GM21528 (cell line): ENCODE data around the gene TMBIM6.
"Not testable (repeated sequence)": the region's sequence is repeated elsewhere in the genome, so short reads cannot be mapped to it uniquely, and the experiment has no call there.

ENCODE experiments used
- ATAC-seq: cut with Tn5 transposase; IDR thresholded peaks from one replicate; pipeline ENCODE4 v1.9.1; 2021; ENCODE audit warnings: mild to moderate bottlenecking, moderate library complexity; ENCODE audit not compliant: unreplicated experiment, low FRiP score

Gene TMBIM6, protein sequence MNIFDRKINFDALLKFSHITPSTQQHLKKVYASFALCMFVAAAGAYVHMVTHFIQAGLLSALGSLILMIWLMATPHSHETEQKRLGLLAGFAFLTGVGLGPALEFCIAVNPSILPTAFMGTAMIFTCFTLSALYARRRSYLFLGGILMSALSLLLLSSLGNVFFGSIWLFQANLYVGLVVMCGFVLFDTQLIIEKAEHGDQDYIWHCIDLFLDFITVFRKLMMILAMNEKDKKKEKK

DNA sequence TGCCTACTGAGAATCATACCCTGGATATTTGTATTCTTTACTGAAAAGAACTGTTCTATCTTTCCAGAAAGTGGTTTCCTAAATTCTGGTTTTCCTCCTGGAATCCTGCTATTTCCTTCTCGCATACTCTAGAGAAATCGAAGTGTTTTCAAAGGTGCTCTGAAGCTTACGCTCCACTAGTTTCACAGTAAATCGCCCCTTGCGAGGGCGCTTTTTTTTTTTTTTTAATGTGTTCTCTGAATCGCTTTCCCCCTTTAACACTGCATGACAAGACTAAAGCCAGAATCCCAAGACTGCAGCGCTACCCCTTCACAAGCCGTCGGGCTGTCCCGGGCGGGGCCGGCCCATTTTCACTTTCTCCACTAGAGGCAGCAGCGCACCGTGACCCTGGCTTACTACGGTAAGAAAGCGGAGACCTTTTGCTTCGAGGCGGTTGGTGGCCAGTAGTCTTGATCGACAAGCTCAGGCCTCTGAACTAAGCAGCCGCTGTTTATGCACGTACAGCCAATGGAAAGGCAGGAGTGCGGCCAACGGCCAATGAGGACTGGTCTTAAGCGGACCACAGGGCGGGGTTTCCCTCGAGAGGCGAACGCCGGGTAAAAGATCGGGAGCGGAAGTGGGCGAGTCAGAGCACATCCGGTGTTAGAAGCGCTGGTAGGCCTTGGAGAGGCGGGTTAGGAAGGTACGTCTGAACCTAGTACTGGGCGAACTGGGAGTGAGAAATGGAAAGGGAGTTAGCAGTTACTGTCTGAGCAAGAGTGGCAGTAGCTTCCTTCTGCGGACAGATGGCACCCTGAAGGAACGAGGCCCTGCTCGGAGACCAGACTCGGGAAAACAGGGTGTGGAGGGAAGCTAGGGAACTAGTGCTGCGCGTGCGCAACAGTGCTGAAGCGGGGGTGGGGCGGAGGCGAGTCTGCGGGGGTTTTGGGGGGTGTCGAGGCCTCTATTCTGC is at the start of gene TMBIM6:
TMBIM6 (plus strand) TSS at position 628 of the 952 bp plus-strand sequence. CDS start 10,937 bp downstream, outside the sequence.
- ATAC-seq = peak; percentile 94

DNA sequence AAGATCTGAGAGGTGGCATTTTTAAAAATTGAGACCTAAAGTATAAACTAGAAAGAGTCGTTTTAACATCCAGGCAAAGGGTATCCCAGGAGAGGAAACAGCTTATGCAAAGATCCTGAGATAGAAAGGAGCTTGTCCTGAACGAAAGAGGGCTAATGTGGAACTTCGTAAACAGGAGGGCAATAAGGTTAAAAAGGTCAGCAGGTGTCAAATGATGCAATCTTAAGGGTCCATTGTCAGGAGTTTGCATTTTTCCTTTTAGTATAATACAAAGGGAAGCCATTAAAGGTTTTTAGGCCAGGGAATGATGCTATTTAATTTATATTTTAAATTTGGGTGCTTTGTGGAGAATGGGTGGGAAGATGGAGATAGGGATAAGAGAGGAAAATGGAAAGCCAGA is 48.5 kb upstream of the TMBIM6 start:
- ATAC-seq = no peak

DNA sequence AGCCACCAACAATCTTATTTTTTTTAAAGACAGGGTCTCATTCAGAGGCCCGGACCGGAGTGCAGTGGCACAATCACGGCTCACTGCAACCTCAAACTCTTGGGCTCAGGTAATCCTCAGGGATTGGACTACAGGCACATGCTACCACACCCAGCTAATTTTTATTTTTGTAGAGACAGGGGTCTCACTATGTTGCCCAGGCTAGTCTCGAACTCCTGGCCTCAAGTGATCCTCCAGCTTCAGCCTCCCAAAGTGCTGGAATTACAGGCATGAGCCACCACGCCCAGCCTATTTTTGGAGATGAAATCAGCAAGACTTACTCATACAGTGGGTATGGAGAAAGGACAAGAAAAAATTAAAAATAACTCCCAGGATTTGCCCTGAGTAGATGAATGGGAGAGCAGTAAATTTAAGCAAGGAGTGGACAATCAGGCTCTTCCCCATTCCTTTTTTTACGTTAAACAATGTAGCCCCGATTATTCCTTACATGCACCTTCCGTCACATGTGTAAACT is 47.4 kb upstream of the TMBIM6 start:
- ATAC-seq = no peak

DNA sequence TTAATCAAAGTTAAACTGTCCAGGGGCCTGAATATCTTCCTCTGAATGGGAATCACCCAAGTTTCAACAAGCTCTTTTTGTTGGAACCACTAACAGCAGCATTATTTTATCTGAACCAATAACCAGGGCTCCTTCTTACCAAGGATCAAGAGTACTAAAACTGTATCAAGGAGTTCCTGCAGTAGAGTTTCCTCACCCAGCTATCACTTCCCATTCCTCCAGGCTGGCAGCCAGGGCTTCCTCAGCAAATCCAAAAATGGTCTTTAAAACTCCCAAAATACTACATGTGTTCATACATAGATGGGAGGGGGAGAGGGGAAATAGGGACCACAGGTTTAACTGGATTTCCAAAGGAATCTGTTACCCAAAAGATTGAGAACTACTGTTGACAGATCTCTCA is 44.6 kb upstream of the TMBIM6 start:
- no peak for ATAC-seq

DNA sequence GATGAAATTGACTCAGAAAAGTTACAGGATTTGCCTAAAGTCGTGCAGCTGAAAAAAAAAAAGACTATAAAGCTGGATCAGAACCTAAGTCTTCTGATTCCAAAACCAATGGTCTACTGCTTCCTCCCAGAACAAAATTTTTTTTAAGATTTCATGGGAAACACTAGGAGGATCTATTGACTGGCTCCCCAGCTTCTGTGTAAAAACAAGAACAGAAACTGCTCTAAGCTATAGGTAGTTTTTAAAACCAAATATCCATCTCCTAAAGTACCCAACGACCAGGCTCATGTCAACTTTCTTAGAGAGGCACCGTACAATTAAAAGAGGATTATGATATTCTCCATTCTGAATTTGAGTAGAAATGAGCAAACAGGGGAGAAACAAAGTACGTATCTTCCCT is 43.5 kb upstream of the TMBIM6 start:
- ATAC-seq = no peak

DNA sequence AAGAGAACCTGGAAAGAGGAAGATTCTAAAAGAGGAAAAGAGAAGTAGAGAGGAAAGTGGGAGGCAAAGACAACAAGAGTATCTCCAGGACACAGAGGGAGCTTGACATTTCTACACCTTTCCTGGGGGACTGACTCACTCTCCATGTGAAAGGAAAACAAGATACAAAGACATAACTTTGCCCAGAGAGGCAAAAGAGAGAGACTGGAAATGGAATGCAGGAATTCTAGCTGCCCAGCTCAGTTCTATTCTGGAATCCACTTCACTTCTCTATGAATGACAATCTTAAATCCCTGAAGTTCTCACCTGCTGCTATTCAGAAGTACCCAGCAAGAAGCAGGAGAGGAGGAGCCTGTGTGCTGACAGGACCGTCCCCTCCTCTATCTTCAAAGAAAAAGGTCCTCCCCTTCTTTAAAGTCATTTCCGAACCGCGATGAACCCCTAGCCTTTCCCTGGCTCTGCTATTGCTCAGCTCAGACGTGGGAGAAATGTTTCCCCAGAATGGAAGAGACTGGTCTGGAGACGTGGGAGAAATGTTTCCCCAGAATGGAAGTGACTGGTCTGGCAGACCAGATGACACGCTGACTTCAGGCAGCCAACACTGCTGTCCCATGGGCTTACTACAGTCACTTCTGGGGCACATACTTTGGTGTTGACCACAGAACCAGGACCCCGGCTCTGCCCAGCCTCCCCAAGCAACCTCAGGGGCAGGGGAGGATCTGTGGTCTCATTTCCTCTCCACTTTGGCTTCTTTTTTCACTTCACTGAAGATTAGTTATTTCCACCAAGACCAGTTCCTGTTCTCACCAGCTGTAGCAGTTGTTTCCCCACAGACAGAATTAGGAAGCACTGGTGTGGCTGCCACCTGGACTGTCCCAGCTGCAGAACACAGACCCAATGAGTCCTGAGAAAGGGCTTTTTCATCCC is 42.5 kb upstream of the TMBIM6 start:
- ATAC-seq = peak; percentile 68

DNA sequence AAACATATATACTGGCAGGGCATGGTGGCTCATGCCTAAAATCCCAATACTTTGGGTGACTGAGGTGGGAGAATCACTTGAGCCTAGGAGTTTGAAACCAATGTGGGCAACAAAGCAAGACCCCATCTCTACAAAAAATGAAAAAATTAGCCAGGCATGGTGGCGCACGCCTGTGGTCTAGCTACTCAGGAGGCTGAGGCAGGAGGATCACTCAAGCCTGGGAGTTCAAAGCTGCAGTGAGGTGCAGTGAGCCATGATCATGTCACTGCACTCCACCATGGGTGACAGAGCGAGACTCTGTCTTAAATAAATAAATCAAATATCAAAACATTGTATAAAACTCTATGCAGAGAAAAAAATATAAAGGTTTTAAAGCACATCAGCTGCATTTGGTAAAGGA is 39.3 kb upstream of the TMBIM6 start:
- no peak for ATAC-seq

DNA sequence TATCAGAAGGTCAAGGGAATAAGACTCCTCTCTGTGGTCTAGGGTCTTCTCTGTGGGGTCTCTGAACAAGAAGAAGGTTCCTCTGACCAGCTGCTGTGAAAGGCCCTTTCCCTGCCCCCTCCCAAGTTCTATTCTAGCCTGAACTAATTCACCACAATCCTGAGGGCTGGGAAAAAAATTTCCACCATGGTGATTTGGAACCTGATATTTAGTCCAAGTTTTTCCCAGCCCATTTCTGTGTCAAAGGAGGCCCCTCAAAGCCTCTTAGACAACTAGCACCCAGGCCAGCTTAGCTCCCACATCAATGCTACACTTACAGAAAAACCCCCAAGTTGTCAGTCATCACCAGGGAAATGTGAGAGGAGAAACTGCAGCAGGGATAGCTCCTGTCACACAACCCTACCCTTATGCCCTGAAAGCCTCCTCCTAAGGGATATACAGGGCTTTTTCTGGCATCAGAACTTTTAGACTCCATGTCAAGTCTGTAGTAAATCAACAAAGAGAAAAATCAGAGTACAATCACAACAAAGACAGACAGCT is 38.6 kb upstream of the TMBIM6 start:
- ATAC-seq = no peak

DNA sequence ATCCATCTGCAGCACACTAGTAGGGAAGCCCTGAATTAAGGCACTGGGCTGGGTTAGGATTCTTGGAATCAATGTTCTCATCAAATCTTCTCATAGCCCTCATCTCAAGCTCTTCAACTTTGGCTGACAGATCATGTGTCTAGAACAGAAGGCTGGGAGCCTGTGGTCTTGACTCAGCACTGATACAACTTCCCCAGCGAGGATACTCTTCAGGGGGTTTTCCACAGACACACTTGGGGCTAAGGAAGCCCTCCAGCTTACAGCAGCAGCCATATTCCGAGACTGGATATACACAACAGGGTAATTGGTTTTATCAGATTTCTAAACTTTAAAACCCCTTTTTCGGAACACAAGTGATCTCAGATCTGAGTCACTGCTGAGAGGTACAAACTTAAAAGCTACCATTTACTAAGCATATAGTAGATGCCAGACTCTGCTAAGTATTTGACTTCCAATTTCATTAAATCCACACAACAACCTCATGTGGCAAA is 37.7 kb upstream of the TMBIM6 start:
- ATAC-seq = no peak

DNA sequence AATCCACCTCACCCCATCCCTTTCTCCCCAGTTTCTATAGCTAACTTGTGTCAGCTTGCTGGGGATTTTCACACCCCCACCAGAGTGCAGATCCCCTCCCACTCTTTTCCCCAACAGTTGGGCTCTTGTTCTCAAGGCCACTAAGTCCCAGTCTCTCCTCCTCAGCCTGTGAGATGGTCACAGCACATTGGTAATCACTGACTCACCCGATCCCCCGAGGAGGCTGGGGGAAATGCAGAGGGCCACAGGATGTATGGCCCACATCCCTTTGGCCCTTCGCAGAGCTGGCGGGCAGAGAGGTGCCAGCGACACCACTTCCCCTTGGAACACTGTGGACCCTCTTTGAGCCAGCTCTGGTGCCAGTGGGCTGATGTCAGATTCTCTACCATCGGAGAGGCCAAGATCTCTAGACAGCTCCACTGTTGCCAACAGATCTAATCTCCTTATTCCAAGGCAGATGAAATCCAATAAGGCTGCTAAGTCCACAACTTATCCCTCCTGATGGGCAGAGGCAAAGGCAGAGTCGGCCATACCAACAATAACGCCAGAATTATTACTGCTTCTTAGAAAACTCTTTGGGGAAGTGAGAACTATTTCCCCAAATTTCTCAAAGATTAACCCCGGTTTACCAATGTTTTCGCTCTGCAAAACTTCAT is 35.8 kb upstream of the TMBIM6 start:
- no peak for ATAC-seq

DNA sequence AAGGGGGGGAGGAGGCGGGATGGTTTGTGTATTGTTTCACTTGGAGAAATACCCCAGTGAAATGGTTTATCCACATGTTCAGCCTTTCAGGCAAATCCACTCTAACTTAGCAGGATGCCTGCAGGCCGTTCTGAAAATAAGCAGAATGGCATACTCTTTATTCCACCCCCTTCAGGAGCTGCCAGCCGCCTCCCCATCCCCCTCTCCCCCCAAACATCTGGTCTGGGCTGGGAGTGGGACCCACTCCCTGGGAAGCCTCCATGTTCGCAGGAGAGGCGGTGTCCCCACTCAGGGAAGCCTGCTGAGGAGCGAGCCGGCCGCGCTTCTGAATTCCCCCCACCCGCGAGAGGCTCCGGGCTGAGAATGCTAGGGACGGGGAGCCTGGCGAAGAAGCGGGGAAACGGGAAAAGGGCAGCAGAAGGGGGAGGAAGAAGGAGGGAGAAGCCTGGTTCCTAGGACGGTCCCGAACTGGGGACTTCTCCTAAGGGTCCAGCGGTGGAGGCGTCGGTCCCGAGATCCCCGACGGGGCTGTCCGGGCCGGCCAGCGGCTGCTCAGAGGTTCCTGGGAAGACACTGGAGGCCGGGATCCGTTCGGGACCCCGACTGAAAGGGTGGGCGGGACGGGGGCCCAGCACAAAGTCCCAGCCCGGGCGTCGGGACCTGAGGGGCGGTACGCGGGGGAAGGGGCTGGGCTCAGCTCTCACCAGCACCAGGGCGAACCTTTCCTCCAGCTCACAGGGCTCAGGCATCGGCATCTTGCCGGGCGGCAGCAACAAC is 34.8 kb upstream of the TMBIM6 start:
- peak; percentile 28 for ATAC-seq

DNA sequence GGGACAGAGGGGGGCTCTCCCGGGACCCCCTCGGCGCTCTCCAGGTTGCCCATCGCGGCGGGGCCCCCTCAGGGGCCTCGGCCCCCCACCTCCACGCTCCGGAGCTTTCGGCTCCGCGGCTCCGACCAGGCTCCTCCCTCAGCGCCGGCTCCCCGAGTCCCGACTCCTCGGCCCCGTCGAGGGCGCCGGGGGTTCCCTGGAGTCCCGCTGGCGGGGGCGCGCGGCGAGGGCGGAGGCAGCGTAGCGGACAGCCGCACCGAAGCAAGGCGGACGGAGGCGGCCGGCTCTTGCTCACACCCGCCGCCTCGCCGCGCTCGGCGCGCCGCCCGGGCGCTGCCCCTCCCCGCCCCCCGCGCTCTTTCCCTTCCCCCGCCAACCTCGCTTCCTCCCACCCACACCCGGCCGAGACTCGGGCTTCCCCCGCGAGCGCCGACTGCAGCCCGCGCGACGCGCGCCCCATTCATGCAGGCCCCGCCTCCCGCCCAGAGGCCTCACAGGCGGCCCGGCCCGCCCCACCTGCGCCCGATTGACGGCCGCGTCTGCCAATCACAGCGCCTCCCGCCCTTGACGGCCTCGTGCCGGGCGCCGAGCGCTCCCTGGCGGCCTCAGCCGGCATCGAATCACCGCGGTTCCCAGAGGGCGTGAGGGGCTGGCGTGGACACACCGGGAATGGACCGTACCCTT is 34.1 kb upstream of the TMBIM6 start, which contains the start of gene FMNL3:
FMNL3 (minus strand) TSS at position 278 of the 684 bp plus-strand sequence; CDS start at position 53, 225 bp downstream.
- peak; percentile 82 for ATAC-seq

DNA sequence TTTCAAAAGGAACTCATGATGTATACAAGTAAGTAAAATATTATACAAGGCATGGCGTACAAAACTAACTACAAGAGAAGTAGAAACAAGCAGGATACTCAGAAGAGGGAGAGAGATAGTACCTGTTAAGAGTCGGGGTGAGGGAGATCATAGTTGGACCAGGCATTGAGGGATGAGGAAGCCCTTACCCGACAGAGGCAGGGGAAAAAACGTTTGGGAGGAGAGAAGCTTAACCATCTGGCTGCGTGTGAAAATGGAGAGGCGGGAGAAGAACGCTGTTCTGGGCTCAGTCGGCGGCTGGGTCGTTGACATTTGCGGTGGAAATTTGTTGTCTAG is 33.6 kb upstream of the TMBIM6 start:
- ATAC-seq = no peak

DNA sequence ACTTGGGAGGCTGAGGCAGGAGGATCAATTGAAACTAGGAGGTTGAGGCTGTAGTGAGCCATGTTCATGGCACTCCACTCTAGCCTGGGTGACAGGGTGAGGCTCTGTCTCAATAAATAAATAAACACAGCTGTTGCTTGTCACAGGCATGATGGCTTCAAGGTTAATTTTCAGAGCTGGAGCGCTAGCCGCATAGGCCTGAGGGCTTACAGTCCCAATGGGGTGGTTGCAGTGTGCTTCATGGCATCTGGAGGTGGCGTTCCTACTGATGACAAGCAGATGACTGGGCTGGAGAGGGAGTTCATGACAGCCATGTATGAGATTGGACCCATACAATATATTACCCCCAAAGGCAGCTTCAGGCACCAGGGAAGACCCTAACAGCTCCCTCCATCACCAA is 32.5 kb upstream of the TMBIM6 start:
- no peak for ATAC-seq

DNA sequence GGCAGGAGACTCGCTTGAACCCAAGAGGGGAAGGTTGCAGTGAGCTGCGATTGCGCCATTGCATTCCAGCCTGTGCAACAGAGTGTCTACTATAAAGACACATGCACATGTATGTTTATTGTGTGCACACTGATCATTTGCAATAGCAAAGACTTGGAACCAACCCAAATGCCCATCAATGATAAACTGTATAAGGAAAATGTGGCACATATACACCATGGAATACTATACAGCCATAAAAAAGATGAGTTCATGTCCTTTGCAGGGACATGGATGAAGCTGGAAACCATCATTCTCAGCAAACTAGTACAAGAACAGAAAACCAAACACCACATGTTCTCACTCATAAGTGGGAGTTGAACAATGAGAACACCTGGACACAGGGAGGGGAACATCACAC is 27.4 kb upstream of the TMBIM6 start:
- ATAC-seq = not testable (repeated sequence)

DNA sequence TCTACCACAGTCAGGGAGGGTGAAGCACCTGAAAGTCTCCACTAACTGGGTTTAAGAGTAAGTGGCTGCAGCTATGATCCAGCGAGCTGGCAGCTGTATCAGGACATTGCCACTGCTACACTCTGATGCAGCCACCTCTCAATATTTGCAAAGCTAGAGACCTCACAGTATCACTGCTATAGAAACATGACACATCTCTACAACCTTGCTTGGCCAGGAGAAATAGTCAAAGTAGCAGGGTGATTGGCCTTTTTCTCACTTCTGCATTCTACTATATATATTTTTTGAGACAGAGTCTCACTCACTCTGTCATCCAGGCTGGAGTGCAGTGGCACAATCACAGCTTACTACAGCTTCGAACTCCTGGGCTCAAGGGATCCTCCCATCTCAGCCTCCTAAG is 24.8 kb upstream of the TMBIM6 start:
- ATAC-seq = no peak

DNA sequence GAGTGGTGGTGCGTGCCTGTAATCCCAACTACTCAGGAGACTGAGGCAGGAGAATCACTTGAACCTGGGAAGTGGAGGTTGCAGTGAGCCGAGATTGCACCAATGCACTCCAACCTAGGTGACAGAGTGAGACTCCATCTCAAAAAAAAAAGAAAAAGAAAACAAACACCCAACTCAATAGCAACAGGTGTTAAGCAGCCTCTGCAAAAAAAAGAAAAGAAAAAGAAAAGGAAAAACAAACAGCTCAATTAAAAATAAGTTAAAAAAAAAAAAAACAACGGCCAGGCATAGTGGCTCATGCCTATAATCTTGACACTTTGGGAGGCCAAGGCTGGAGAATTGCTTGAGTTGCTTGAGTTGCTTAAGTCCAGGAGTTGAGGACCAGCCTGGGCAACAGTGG is 23.6 kb upstream of the TMBIM6 start:
- not testable (repeated sequence) for ATAC-seq

DNA sequence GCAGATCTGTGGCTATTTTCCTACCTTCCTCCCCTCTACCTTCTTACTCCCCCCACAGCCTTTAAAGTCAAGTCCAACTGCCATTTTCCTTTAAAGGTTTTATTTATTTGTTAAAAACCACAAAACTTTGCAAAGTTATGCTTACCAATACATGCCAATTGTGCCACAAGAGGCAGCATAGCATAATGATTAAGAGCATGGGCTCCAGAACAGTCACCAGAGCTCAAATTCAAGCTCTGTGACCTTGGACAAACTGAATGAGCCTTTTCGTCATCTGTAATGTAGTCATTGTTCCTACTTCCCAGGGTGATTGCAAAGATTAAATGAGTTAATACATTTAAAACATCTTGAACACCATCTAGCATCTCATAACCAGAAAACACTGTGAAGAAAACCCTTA is 21.1 kb upstream of the TMBIM6 start:
- ATAC-seq = no peak
